ENCODE measurements around the gene RAP1GAP.

RAP1GAP gene

DNA sequence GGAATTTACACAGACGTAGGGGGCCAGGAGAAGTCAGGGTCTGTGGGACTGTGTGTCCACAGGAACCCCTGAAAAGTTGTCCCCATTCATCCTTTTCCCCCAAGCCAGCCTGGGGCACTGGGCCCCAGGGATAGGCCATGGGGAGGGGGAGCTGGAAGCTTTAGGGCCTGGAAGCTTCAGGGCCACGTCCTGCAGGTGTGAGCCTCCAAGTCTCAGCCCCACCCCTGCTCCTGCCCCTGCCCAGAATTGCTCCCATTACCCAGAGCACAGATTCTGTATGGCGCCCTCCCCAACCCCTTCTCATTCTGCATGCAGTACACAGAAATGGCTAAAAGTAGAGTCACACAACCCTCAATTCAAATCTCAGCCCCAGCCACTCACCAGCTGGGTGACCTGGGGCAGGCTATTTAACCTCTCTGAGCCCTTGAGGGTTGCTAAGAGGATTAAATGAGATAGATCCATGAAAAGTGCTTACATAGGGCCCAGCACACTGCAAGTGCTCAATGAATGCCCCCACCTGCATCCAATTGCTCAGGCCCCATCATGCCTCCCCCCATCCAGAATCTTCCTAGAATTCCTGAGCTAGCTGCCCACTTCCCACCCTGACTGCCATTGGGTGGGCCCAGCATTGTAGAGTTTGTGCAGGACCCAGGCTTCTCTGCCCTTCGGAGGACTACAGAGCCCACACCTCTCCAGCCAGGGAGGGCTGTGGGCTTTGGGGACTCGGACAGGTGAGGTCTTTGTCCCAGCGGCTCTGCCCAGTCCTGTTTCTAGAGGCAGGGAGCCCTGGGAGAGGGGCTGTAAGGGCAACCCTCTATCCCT, 6.5 kb downstream of the RAP1GAP start:
- DNase-seq (ENCODE audit: low spot score): no peak

DNA sequence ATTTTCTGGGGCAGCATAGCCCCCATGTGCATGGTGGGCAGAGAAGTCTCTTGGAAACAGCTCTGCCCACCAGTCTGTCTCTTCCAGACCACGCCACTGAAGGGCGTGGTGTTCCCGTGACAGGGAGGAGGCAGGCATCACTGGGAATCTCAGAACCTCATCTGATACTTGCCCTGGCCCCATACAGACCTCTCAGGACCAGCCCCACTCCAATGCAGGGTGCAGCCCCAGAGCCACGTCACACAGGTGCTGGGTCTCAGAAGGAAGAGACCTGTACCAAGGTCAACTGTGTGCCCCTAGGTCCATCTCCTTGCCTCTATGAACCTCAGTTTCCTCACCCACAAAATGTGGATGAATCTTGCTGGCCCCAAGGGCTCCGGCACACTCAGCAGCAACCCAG, 7.3 kb downstream of the RAP1GAP start:
- no peak for DNase-seq (ENCODE audit: low spot score)

DNA sequence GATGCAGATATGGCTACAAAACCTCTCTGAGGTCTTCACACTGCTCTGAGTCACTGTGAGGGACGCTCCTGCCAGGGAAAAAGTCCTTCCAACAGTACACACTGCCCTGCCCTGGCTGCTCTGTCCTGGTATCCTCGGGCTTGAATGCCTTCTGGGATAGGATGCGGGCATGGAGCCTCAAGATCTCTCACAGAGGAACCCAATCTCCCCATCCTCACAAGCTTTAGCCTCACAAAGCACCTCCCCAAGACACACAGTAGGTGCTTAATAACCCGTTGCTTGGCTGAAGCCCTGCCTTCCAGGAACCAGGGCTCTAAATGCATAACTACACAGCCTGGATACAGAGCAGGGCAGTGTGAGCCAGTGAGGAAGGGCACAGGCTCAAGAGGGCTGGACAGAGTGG, 9.2 kb downstream of the RAP1GAP start:
- DNase-seq (ENCODE audit: low spot score): no peak

DNA sequence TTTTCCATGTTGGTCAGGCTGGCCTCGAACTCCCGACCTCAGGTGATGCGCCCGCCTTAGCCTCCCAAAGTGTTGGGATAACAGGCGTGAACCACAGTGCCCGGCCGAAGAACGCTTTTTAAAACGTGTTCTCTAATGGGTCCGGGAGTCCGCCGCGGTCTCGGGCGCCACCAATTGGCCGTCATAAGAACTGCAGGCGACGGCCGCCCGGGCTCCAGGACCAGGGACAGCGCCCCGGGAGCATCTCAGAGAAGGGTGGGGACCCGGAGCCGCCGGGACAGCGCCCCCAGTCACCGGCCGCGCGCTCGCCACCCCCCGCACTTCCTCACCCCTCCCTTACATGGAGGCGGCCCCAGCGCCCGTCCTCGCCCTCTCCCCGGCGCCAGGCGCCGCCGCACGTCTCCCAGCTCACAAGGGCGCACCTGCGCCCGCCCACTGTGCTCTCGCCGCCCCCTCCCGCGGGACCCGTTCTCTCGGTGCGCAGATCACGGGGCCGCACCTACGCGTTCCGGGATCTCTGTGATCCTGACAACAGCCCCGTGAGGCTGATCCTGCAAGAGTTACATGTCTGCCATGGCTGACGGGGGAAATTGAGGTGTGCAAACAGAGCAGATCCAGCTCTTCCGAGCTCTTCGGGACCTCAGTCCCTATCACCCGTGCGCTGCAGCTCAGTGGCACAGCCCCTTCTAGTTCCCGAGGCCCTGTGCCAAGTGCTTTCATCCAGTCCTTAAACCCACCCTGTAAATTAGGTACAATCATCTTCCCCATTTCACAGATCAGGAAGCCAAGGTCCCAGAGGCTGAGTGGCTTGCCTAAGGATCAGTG, 9.8 kb downstream of the RAP1GAP start:
- DNase-seq (ENCODE audit: low spot score): no peak

DNA sequence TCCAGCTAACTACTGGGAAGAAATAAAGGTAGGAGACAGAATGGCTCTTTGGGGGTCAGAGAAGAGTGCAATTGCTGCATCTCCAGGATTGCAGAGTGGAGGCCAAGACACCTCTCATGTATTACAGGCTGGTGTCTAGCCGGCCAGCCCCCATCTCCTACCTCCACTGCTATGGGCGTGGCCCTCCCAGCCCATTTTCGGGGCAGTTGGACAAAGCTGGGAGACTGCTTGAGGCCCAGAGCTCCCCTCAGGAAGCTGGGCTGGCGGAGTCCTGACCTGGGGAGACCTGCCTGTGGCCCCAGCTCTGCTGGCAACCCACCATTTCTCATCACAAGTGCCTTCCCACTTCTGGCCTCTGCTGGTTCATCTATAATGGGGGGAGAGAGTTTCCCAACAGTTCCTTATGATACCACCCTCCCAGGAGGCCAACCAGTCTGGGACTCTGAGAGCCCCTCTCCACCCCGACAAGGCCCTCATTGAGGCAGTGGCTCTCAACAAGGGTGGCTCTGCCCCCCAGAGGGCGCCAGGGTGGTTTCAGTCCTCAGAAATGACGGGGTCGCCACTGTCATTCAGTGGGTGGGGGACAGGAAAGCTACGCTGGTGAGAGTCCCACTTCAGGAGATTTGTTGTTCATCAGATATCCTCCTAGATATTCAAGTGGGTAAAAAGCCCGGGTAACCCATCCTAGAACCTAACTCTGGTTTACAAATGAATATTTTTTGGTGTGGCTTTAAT, 11.5 kb downstream of the RAP1GAP start:
- DNase-seq (ENCODE audit: low spot score): no peak

DNA sequence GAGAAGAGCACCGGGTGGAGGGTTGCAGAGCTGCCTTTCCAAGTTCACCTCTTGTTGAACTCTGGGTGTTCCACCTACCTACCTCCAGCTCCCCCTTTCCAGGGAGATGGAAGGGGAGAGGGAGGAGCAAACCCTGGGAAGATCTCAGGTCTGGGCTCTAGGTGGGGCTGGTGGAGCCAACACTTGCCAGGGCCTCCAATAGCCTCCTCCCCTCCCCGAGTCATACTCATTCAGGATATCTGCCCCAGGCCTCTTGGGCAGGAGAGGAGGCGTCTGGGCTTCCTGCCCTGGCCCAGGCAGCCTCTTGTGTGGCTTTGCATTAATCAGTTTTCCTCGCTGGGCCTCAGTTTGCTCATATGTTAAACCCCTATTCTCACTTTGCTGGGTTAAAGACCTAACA, 13.4 kb downstream of the RAP1GAP start:
- no peak for DNase-seq (ENCODE audit: low spot score)

DNA sequence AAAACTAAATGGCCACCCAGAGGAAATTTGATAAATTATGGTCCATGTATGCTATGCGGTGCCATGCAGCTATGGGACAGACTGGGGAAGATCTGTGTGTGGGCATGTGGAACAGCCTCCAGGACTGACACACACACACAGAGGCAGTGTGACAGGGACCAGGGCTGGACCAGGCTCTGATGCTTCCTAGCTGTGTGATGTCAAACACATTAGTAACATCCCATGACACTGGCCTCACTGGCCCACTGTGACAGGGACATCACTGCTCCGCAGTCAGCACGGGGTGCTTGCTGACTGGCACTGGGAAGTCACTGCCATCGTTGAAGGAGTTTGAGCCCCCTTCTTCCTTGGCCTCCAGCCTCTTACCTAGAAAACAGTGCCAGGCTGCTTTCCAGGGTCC, 13.9 kb downstream of the RAP1GAP start:
- DNase-seq (ENCODE audit: low spot score): no peak

DNA sequence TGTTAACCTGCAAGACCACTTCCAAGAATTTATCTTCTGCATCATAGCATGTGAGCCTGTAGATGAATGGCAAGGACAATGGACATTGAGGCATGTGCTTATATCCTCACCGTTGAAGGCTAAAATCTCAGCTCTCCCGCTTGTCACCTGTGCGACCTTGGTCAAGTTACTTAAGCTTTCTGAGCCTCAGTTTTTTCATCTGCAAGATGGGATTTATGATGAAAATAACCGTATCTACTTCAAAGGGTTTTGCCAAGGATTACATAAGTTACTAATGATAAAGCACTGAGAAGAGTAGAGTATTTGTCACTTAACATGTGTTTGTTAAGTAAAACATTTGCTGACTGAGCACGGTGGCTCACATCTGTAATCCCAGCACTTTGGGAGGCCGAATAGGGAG, 14.9 kb downstream of the RAP1GAP start:
- no peak for DNase-seq (ENCODE audit: low spot score)

DNA sequence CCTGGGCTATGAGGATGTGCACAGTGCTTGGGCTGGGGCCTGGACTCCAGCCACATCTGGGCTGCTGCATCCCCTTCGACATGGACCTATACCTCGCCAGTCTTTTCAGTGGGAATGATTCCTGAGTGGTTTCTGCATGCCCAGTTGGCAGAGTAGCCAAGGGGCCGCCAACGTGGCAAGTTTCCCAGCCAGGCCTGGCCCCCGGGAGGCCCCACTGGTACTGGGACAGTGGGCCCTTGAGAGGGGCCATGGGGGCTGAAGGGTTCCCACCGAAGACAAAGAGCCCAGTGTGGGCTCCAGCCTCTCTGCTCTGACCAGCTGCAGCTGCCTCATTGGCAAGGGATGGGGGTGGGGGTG, 15.4 kb downstream of the RAP1GAP start:
- DNase-seq (ENCODE audit: low spot score): no peak

DNA sequence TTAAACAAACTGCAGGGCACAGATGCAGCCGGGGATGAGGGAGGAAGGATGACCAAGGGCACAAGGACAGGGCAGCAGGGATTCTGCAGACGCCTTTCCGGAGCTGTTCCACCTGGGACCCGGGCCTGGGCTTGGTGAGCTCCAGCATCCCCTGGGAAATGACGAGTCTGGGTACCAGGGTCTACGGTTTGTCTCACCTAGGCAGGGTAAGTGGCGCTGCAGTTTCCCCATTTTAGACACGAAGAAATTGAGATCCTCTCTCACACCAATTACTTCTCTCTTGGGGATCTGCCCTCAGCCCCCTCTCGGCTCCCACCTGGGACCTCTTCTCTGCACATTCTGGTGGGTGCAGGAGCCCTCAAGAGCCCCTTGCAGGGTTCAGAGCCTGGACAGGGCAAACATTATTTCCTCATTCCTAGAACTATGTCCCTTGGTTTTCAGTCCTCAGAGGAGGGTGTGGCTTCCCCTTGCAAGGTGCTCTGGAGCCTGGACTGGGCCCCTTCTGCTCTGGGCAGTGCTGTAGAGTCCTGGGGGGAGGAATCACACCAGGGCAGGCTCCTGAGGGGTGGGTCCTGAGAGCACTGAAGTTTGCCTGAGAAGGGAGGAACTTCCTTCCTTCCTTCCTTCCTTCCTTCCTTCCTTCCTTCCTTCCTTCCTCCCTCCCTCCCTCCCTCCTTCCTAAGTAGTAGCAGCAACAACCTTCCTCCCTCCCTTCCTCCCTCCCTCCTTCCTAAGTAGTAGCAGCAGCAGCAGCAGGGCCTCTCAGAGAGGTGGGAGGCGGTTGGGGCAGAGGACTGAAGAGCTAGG, 16.0 kb downstream of the RAP1GAP start:
- DNase-seq (ENCODE audit: low spot score): no peak

DNA sequence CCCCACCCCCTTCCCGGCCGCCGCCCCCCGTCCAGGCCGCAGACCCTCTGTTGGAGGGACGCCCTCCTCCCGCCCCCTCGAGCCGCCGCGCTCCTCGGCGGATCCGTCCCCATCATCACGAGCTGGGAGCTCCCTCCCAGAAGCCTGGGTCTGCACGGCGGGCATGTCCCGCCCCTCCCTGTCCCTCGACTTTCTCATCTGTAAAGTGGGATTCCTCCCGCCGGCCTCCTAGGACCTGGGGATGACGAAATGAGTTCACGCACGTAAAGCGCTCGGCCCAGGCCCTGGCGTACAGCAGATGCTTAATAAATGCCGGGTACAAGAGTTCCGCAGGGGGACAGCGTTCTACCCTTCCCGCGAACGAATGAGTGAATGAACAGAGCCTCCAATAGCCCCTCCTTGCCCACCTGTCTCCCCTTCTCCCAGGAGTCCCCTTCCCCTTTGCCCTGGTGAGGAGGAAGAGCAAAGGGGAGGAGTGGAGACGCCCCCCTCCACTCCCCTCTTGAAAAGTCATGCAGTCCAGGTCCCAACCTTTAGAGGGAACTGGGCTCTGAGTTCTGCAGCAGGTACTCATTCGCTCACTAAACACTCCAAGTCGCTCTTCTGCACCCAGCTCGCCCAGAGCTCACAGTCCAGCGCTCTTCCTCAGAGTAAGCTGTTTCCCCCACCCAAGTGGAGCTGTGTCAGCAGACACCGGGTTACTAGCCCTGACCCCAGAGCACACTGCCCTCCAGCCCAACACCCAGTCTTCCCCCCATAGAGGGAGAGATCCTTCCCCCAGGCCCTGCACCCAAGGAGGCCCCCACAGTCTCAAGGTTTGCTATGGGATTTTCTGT, 16.8 kb downstream of the RAP1GAP start:
- DNase-seq (ENCODE audit: low spot score): no peak

DNA sequence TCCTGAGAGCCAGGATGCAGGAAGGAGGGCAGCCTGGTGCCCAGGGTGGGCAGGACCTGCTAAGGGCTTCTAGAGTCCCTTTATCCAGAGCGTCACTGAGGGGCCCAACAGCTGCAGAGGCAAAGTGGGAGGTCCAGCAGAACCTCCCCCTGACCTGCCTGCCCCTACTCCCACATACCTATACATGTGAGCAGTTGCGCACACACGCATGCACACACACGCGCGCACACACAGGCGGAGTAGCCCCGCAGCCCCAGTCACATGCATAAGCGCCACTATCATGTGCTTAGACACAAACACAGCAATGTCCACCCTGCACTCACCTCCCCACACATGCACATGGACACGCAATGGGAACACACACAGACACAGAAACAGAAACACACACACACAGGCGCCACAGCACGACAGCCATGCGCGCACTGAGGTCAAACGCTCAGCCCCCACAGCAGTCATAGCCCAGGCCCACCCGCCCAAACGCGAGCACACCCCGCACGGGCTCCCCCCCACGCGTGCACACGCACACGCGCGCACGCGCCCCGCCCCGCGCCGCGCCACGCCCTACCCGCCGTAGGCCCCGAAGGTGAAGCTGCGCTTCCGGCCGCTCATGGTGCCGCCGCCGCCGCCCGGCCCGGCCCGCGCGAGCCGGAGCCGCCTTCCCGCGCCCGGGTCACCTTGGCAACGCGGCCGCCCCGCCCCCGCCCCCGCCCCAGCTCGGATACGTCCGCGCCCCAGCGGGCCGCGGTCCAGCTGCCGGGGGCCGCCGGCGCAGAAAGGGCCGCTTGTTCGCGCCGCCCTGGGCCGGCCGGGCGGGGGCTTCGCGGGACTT, 17.7 kb downstream of the RAP1GAP start:
- no peak for DNase-seq (ENCODE audit: low spot score)

DNA sequence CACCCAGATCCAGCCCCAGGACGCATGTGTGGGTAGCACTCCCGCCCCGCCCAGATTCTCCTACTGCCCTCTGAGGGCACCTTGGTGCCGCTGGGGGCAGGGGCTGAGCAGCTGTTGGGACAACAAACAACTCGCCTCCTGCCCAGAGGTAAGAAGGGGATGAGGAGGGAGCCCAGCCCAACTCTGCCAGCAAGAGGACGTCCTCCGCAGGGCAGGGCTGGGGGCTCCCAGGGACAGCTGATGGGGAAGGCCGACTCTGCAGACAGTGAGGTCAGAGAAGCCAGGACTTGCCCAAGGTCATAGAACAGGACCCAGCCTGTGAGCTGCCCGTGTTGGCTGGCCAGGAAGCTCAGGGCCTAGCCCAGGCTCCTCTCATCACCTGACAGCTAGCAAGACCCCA, 18.8 kb downstream of the RAP1GAP start:
- no peak for DNase-seq (ENCODE audit: low spot score)

DNA sequence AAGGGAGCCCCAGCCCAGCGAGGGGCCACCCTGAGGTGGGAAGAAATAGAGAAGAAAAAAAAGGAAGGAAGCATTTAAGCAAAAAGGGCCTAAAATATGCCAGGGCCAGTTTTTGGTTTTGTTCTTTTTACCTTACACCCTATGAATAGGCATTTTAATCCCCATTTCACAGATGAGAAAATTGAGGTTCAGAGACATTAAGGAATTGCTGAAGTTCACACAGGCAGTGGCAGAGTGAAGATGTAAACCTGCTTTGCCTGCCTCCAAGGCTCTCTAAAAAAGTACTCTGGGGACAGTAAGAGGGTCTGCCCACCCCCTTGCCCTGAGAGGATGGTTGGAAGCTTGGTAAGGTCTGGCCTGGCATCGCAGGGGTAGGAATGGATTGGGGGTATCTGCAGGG, 19.8 kb downstream of the RAP1GAP start:
- no peak for DNase-seq (ENCODE audit: low spot score)

DNA sequence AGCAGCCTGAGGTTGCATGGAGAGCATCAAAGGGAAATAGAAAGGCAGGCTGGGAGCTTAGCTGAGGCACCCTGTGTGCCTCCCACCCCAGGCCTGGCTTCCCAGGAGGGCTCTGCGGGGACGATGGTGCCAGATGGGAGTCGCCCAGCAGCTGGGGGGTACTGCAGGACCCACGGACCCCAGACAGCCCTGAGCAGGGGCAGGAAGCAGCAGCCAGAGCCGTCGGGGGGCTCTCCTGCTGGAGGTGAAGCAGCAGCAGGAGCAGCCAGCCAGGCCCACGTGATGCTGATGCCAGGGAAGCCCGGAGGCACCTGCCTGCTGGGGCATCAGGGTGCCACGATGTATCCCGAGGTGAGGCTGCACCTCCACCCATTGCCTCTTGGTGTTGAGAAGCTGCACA, 20.4 kb downstream of the RAP1GAP start:
- no peak for DNase-seq (ENCODE audit: low spot score)

DNA sequence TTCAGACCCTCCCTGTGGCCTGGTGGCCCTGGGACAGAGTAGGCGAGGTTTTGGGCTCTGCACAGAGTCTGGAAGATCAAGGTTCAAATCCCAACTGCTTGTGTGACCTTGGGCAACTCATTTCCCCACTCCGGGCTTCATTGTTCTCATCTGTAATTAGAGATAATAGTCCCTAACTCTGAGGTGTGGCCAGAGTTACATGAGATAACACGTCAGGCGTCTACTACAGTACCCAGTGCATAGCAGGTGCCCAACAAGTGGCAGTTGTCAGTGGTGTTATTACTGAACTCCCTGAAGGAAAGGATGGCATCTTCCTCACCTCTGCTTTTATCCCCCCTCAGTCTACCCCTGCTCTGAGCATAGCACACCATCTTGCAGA, 20.8 kb downstream of the RAP1GAP start:
- DNase-seq (ENCODE audit: low spot score): no peak

DNA sequence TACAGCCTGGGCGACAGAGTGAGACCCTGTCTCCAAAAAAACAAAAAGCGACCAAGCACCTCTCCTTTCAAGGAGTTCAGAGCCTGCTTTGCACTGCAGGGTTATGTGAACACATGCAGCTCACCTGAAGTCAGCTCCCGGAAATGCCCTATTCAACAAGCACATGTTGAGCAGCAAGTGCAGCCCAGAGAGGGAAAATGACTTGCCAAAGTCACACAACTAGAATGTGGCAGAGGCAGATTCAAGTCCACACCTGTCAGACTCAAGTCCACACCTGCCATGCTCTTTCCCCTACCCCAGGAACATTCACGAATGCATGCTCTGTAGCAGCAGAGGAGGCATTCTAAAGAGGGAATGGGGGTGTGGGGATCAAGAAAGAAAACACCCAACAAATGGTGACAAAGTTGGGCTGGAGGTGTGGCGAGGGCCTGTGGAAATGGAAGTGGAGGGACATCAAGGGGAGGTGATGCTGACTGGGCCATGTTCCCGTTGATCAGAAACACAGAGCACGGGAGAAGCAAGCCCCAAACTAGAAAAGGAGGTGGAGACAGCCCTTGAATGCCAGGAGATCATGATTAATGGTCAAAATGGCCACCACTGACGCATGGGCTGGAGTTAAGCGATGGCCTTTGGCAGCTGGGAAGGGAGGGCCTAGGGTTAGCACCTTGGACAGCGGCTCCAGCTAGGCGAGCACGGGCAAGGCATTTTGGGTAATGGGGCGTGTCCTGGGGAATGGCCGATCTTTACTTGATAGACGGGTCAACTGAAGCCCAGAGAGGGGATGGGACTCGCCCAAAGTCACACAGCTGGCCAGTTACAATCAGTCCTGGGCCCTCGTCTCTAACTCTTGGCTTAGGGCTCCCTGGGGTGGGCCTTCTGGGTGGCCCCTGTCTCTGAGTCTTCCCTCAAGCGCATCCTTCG, 21.5 kb downstream of the RAP1GAP start:
- DNase-seq (ENCODE audit: low spot score): peak; percentile 73

DNA sequence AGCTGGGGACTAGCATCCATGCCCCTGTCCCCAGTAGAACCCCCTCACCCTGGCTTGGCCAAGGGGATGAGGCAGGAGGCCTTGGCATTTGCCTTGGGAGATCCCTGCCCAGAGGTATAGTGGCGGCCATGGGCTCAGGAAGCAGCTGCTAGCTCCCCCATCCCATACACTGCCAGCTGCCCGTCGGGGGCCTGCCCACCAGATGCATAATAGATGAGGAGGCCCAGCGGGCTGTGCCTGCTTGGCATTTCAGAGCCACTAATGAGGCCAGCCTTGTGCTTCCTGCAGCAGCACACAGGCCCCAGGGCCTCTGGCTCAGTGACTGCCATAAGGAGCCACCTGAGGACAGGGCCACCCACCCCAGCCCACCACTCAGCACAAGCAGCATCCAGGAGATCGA, 23.6 kb downstream of the RAP1GAP start:
- no peak for DNase-seq (ENCODE audit: low spot score)

DNA sequence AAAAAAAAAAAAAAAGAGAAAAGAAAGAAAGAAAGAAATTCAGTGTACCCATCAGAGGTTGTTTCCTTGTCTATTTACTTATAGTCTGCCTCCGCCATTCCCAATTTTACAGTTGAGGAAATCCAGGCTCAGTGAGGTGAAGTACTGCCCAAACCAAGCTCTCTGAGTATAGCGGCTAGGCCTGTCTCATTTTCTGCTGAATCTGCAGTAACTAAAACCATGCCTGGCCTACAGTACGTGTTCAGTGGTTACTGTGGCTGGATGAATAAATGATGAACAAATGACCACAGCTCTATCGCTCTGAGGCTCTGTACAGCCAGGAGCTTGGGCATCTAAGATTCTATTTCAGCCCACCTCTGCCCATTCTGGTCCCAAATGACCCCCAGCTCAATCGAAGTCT, 24.3 kb downstream of the RAP1GAP start:
- no peak for DNase-seq (ENCODE audit: low spot score)

Data from kidney capillary endothelial cell (primary cell).